ENCODE measurements around the gene FGF18.
A peak's percentile ranks its signal among the peaks of the same experiment; 100 is the strongest.

Gene FGF18

GRCh38 chr5:171386006-171386671, 33.3 kb upstream of the FGF18 start:
- Histone ChIP-seq H3K36me3 (ENCODE audit: low read length) (peaks cover 21% of the 10 kb centered on the region), H2AFZ (ENCODE audit: low read depth, low read length, severe bottlenecking) (no peak overlapping the region), H3K9ac (ENCODE audit: low read length) (no peak overlapping the region)

GRCh38 chr5:171386861-171387344, 32.5 kb upstream of the FGF18 start:
- H3K4me3 ChIP-seq (ENCODE audit: insufficient read depth, low read length, poor library complexity, severe bottlenecking): peak overlapping the region; percentile 55

More at GRCh38 chr5:171386006-171386671, 33.3 kb upstream of the FGF18 start:
- Histone ChIP-seq H3K4me2 (ENCODE audit: low read depth, low read length, poor library complexity, severe bottlenecking) (no peak overlapping the region), H3K9me2 (replicated peaks; ENCODE audit: insufficient read depth, low read length) (no peaks in the 10 kb centered on the region), H4K20me1 (ENCODE audit: low read depth, low read length) (peaks cover 26% of the 10 kb centered on the region), H3K79me2 (ENCODE audit: insufficient read depth, low read length) (peaks cover 35% of the 10 kb centered on the region), H3K27me3 (ENCODE audit: low read length) (no peaks in the 10 kb centered on the region), H3K27ac (ENCODE audit: low read depth, low read length) (no peak overlapping the region), H3K4me3 (ENCODE audit: insufficient read depth, low read length, poor library complexity, severe bottlenecking) (no peak overlapping the region), H3K9me3 (ENCODE audit: insufficient read depth, low read length) (no peaks in the 10 kb centered on the region), H3F3A (ENCODE audit: insufficient read depth) (peaks cover 13% of the 10 kb centered on the region; the same call in 1 of the 2 replicates)
- no peak for TF ChIP-seq CTCF (IDR thresholded peaks at IDR 0.05; ENCODE audit: insufficient read depth, low read length, poor library complexity, severe bottlenecking)
- TF ChIP-seq EZH2phosphoT487 (conservative IDR thresholded peaks at IDR 0.05; ENCODE audit: low read length): no peak

GRCh38 chr5:171387345-171387969, 32.0 kb upstream of the FGF18 start, which contains the start of gene NPM1:
Gene NPM1, plus strand, starts transcription at chr5:171387849. Its CDS starts 100 bp downstream, at chr5:171387949.
- H3K79me2 ChIP-seq (ENCODE audit: insufficient read depth, low read length): peaks cover 48% of the 10 kb centered on the region
- H3K4me2 ChIP-seq (ENCODE audit: low read depth, low read length, poor library complexity, severe bottlenecking): peak within 1 kb of the TSS; percentile 81
- H3K36me3 ChIP-seq (ENCODE audit: low read length): peaks cover 30% of the 10 kb centered on the region
- no peak for TF ChIP-seq EZH2phosphoT487 (conservative IDR thresholded peaks at IDR 0.05; ENCODE audit: low read length)
- TF ChIP-seq CTCF (IDR thresholded peaks at IDR 0.05; ENCODE audit: insufficient read depth, low read length, poor library complexity, severe bottlenecking): no peak
- H3K9me3 ChIP-seq (ENCODE audit: insufficient read depth, low read length): no peaks in the 10 kb centered on the region
- H3K27me3 ChIP-seq (ENCODE audit: low read length): no peaks in the 10 kb centered on the region
- peak within 1 kb of the TSS; percentile 63 for H3K4me3 ChIP-seq (ENCODE audit: insufficient read depth, low read length, poor library complexity, severe bottlenecking)
- peaks cover 40% of the 10 kb centered on the region for H4K20me1 ChIP-seq (ENCODE audit: low read depth, low read length)
- no peaks in the 10 kb centered on the region for H3K9me2 ChIP-seq (replicated peaks; ENCODE audit: insufficient read depth, low read length)
- H3F3A ChIP-seq (ENCODE audit: insufficient read depth): peaks cover 26% of the 10 kb centered on the region; the same call in 1 of the 2 replicates
- H3K9ac ChIP-seq (ENCODE audit: low read length): peak within 1 kb of the TSS; percentile 84
- peak within 1 kb of the TSS; percentile 84 for H2AFZ ChIP-seq (ENCODE audit: low read depth, low read length, severe bottlenecking)
- peak within 1 kb of the TSS; percentile 72 for H3K27ac ChIP-seq (ENCODE audit: low read depth, low read length)

More at GRCh38 chr5:171386861-171387344, 32.5 kb upstream of the FGF18 start:
- Histone ChIP-seq H3K9me3 (ENCODE audit: insufficient read depth, low read length) (no peaks in the 10 kb centered on the region), H3K9me2 (replicated peaks; ENCODE audit: insufficient read depth, low read length) (no peaks in the 10 kb centered on the region), H3K27ac (ENCODE audit: low read depth, low read length) (peak overlapping the region; percentile 54), H4K20me1 (ENCODE audit: low read depth, low read length) (peaks cover 34% of the 10 kb centered on the region), H3K79me2 (ENCODE audit: insufficient read depth, low read length) (peaks cover 42% of the 10 kb centered on the region), H3F3A (ENCODE audit: insufficient read depth) (peaks cover 21% of the 10 kb centered on the region; the same call in 1 of the 2 replicates), H3K27me3 (ENCODE audit: low read length) (no peaks in the 10 kb centered on the region), H2AFZ (ENCODE audit: low read depth, low read length, severe bottlenecking) (peak overlapping the region; percentile 84), H3K9ac (ENCODE audit: low read length) (peak overlapping the region; percentile 70), H3K36me3 (ENCODE audit: low read length) (peaks cover 26% of the 10 kb centered on the region), H3K4me2 (ENCODE audit: low read depth, low read length, poor library complexity, severe bottlenecking) (peak overlapping the region; percentile 81)
- TF ChIP-seq EZH2phosphoT487 (conservative IDR thresholded peaks at IDR 0.05; ENCODE audit: low read length) (no peak), CTCF (IDR thresholded peaks at IDR 0.05; ENCODE audit: insufficient read depth, low read length, poor library complexity, severe bottlenecking) (no peak)

All from SU-DHL-6 (cell line).